Stomach smooth muscle (tissue), 2 donors: ENCODE results near the gene NID1.

Experiments used
- H3K27ac ChIP-seq: one replicate; pipeline ENCODE4 v1.7.0; 2013; ENCODE audit warnings: mild to moderate bottlenecking, low read length, inconsistent platforms
- H3K27me3 ChIP-seq, 2 donors: one replicate each; pipeline ENCODE4 v1.7.0; 2013; ENCODE audit warnings: low read length in 2 of 2; ENCODE audit not compliant: insufficient read depth in 2 of 2, control insufficient read depth in 1 of 2
- H3K36me3 ChIP-seq, 2 donors: one replicate each; pipeline ENCODE4 v1.7.0; 2013; ENCODE audit warnings: low read length in 2 of 2; ENCODE audit not compliant: control insufficient read depth in 2 of 2, insufficient read depth in 2 of 2
- H3K4me1 ChIP-seq: one replicate; pipeline ENCODE4 v1.7.0; 2013; ENCODE audit warnings: low read length; ENCODE audit not compliant: control insufficient read depth, insufficient read depth
- H3K4me3 ChIP-seq, 2 donors: one replicate each; pipeline ENCODE4 v1.7.0; 2013; ENCODE audit warnings: low read length in 2 of 2
- H3K9ac ChIP-seq, 2 donors: one replicate each; pipeline ENCODE4 v1.7.0; 2013; ENCODE audit warnings: low read length in 2 of 2, mild to moderate bottlenecking in 1 of 2
- H3K9me3 ChIP-seq, 2 donors: one replicate each; pipeline ENCODE4 v1.7.0; 2013; ENCODE audit warnings: low read length in 2 of 2; ENCODE audit not compliant: control insufficient read depth in 2 of 2
- donor health status: healthy.
- donor health status: Pancreatic carcinoma.

The NID1 gene

GRCh38 chr1:235997049-235997448, 67.8 kb downstream of the NID1 start:
- no peak overlapping the region for H3K9ac ChIP-seq
- peaks cover 5% of the 10 kb centered on the region for H3K4me1 ChIP-seq
- H3K27ac ChIP-seq: no peak overlapping the region
- H3K4me3 ChIP-seq: no peak overlapping the region
- H3K27me3 ChIP-seq: no peaks in the 10 kb centered on the region
- H3K9me3 ChIP-seq: no peaks in the 10 kb centered on the region
- peaks cover 67 to 71% of the 10 kb centered on the region in 2 donors for H3K36me3 ChIP-seq

- peaks cover 66 to 72% of the 10 kb centered on the region in 2 donors for H3K36me3 ChIP-seq
- no peak overlapping the region for H3K4me3 ChIP-seq
- H3K9me3 ChIP-seq: no peaks in the 10 kb centered on the region
- H3K4me1 ChIP-seq: no peaks in the 10 kb centered on the region
- no peak overlapping the region for H3K27ac ChIP-seq
- no peak overlapping the region for H3K9ac ChIP-seq
- no peaks in the 10 kb centered on the region for H3K27me3 ChIP-seq
Observed at GRCh38 chr1:235996048-235996785, 68.7 kb downstream of the NID1 start.

GRCh38 chr1:235995511-235995910, 69.4 kb downstream of the NID1 start:
- H3K4me3 ChIP-seq: no peak overlapping the region
- H3K9me3 ChIP-seq: no peaks in the 10 kb centered on the region
- H3K4me1 ChIP-seq: no peaks in the 10 kb centered on the region
- peaks cover 69 to 75% of the 10 kb centered on the region in 2 donors for H3K36me3 ChIP-seq
- no peaks in the 10 kb centered on the region for H3K27me3 ChIP-seq
- H3K27ac ChIP-seq: no peak overlapping the region
- peak overlapping the region in 1 of 2 donors; percentile 29 for H3K9ac ChIP-seq

GRCh38 chr1:235993652-235994051, 71.2 kb downstream of the NID1 start:
- Histone ChIP-seq H3K4me3 (no peak overlapping the region), H3K36me3 (peaks cover 71 to 78% of the 10 kb centered on the region in 2 donors)

GRCh38 chr1:235992868-235993267, 72.0 kb downstream of the NID1 start:
- Histone ChIP-seq H3K9ac (no peak overlapping the region), H3K4me1 (no peaks in the 10 kb centered on the region), H3K4me3 (no peak overlapping the region), H3K27me3 (no peaks in the 10 kb centered on the region), H3K36me3 (peaks cover 75 to 78% of the 10 kb centered on the region in 2 donors), H3K27ac (no peak overlapping the region), H3K9me3 (no peaks in the 10 kb centered on the region)

More at GRCh38 chr1:235993652-235994051, 71.2 kb downstream of the NID1 start:
- Histone ChIP-seq H3K9ac (no peak overlapping the region), H3K27ac (no peak overlapping the region), H3K4me1 (no peaks in the 10 kb centered on the region), H3K9me3 (no peaks in the 10 kb centered on the region), H3K27me3 (no peaks in the 10 kb centered on the region)

- H3K27me3 ChIP-seq: no peaks in the 10 kb centered on the region
- no peak overlapping the region for H3K9ac ChIP-seq
- no peaks in the 10 kb centered on the region for H3K4me1 ChIP-seq
- H3K36me3 ChIP-seq: peaks cover 78 to 79% of the 10 kb centered on the region in 2 donors
- no peaks in the 10 kb centered on the region for H3K9me3 ChIP-seq
- no peak overlapping the region for H3K27ac ChIP-seq
- no peak overlapping the region for H3K4me3 ChIP-seq
Observed at GRCh38 chr1:235992346-235992745, 72.5 kb downstream of the NID1 start.

- peaks cover 71 to 72% of the 10 kb centered on the region in 2 donors for H3K36me3 ChIP-seq
Observed at GRCh38 chr1:235990330-235990795, 74.5 kb downstream of the NID1 start.

GRCh38 chr1:235989105-235989504, 75.8 kb downstream of the NID1 start:
- no peak overlapping the region for H3K4me3 ChIP-seq
- no peaks in the 10 kb centered on the region for H3K27me3 ChIP-seq
- H3K9me3 ChIP-seq: no peaks in the 10 kb centered on the region
- peaks cover 67 to 70% of the 10 kb centered on the region in 2 donors for H3K36me3 ChIP-seq
- H3K4me1 ChIP-seq: no peaks in the 10 kb centered on the region
- no peak overlapping the region for H3K9ac ChIP-seq
- H3K27ac ChIP-seq: no peak overlapping the region

More at GRCh38 chr1:235990330-235990795, 74.5 kb downstream of the NID1 start:
- H3K27me3 ChIP-seq: no peaks in the 10 kb centered on the region
- no peaks in the 10 kb centered on the region for H3K4me1 ChIP-seq
- no peak overlapping the region for H3K27ac ChIP-seq
- H3K9me3 ChIP-seq: no peaks in the 10 kb centered on the region
- no peak overlapping the region for H3K4me3 ChIP-seq
- no peak overlapping the region for H3K9ac ChIP-seq

- peak overlapping the region; percentile 24 for H3K27ac ChIP-seq
- no peaks in the 10 kb centered on the region for H3K9me3 ChIP-seq
- peaks cover 62 to 63% of the 10 kb centered on the region in 2 donors for H3K36me3 ChIP-seq
- no peak overlapping the region for H3K4me3 ChIP-seq
- no peaks in the 10 kb centered on the region for H3K27me3 ChIP-seq
- no peak overlapping the region for H3K9ac ChIP-seq
- H3K4me1 ChIP-seq: peaks cover 3% of the 10 kb centered on the region
Observed at GRCh38 chr1:235986869-235987268, 78.0 kb downstream of the NID1 start.

- peaks cover 3% of the 10 kb centered on the region for H3K4me1 ChIP-seq
- H3K36me3 ChIP-seq: peaks cover 63 to 64% of the 10 kb centered on the region in 2 donors
Observed at GRCh38 chr1:235984041-235984825, 80.7 kb downstream of the NID1 start.

More at GRCh38 chr1:235984041-235984825, 80.7 kb downstream of the NID1 start:
- no peak overlapping the region for H3K4me3 ChIP-seq
- no peaks in the 10 kb centered on the region for H3K9me3 ChIP-seq
- H3K27me3 ChIP-seq: no peaks in the 10 kb centered on the region
- no peak overlapping the region for H3K9ac ChIP-seq
- peak overlapping the region; percentile 69 for H3K27ac ChIP-seq
